Type B pancreatic cell (in vitro differentiated cells): Measurements from ENCODE around the gene ADIPOQ. TPM values are rescaled to one million over a fixed set of nuclear protein-coding genes. Genes with fewer than 3 reads are reported as not detected.
"Not testable (repeated sequence)": the region's sequence is repeated elsewhere in the genome, so short reads cannot be mapped to it uniquely, and the experiment has no call there.

ENCODE experiments used
- DNase-seq: peaks from one replicate; pipeline ENCODE4 v3.0.0; 2021; ENCODE audit warnings: mixed read lengths; ENCODE audit not compliant: unreplicated experiment; ENCODE audit errors: extremely low spot score
- H3K27ac Mint-ChIP-seq: 2 replicates; pipeline ENCODE4 v1.8.0; 2021; ENCODE audit warnings: mild to moderate bottlenecking, mixed read lengths
- H3K27me3 Mint-ChIP-seq: 2 replicates; pipeline ENCODE4 v1.8.0; 2021; ENCODE audit warnings: mixed read lengths
- H3K36me3 Mint-ChIP-seq: 2 replicates; pipeline ENCODE4 v1.8.0; 2021; ENCODE audit warnings: mixed read lengths
- H3K4me1 Mint-ChIP-seq: one replicate; pipeline ENCODE4 v1.8.0; 2021; ENCODE audit warnings: mixed read lengths; ENCODE audit not compliant: unreplicated experiment
- H3K4me3 Mint-ChIP-seq: 2 replicates; pipeline ENCODE4 v1.8.0; 2021; ENCODE audit warnings: mild to moderate bottlenecking, mixed read lengths
- H3K9me3 Mint-ChIP-seq: 2 replicates; pipeline ENCODE4 v1.8.0; 2021; ENCODE audit warnings: mixed read lengths
- total RNA-seq: library from RNA; stranded (reverse); gene quantifications from 2 replicates; pipeline ENCODE4 v1.2.1, GENCODE V29; 2021; ENCODE audit warnings: low replicate concordance
- TF ChIP-seq, protein P1 (sequence below): fragments of 200-600 bp; sonication (generic); conservative IDR thresholded peaks from 2 replicates; pipeline ENCODE4 v1.5.0; 2021; ENCODE audit warnings: antibody characterized with exemption, mild to moderate bottlenecking

Gene ADIPOQ
- total RNA-seq, 1 donor from 2014 or later = not detected

DNA sequence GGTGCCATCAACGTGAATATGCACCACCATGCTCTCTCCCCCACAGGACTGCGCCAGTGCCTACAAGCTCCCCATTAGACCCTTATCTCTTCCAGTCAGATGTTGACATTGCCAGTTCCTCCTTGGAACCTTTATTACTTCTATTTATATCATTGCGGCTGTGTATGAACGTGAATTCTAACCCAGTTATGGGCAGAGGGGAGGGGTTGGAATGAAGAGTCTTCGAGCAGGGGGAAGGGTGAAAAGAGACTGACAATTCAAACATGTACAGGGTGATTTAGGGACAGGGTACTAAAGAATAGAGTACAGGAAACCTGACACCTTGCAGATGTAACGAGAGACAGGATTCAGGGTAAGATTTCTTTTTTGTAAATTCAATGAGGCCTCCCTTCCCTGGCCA is 46.1 kb downstream of the ADIPOQ start:
- Mint-ChIP-seq H3K9me3 (no peaks in the 10 kb centered on the region), H3K27ac (no peak overlapping the region), H3K4me3 (no peak overlapping the region), H3K4me1 (peaks cover 25% of the 10 kb centered on the region), H3K27me3 (no peaks in the 10 kb centered on the region), H3K36me3 (no peaks in the 10 kb centered on the region)
- TF ChIP-seq, protein P1, sequence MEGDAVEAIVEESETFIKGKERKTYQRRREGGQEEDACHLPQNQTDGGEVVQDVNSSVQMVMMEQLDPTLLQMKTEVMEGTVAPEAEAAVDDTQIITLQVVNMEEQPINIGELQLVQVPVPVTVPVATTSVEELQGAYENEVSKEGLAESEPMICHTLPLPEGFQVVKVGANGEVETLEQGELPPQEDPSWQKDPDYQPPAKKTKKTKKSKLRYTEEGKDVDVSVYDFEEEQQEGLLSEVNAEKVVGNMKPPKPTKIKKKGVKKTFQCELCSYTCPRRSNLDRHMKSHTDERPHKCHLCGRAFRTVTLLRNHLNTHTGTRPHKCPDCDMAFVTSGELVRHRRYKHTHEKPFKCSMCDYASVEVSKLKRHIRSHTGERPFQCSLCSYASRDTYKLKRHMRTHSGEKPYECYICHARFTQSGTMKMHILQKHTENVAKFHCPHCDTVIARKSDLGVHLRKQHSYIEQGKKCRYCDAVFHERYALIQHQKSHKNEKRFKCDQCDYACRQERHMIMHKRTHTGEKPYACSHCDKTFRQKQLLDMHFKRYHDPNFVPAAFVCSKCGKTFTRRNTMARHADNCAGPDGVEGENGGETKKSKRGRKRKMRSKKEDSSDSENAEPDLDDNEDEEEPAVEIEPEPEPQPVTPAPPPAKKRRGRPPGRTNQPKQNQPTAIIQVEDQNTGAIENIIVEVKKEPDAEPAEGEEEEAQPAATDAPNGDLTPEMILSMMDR = no peak
- DNase-seq = no peak

DNA sequence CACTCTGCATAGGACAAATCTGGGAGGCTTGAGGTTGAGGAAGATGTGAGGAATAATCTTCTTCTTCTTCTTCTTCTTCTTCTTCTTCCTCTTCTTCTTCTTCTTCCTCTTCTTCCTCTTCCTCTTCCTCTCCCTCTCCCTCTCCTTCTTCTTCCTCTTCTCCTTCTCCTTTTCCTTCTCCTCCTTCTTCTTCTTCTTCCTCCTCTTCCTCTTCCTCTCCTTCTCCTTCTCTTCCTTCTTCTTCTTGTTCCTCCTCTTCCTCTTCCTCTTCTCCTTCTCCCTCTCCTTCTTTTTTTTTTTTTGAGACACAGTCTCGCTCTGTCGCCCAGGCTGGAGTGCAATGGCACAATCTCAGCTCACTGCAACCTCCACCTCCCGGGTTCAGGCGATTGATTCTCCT is 47.2 kb downstream of the ADIPOQ start:
- not testable (repeated sequence) for H3K27ac Mint-ChIP-seq, H3K9me3 Mint-ChIP-seq, H3K27me3 Mint-ChIP-seq, H3K36me3 Mint-ChIP-seq, H3K4me3 Mint-ChIP-seq, DNase-seq
- H3K4me1 Mint-ChIP-seq = peaks cover 25% of the 10 kb centered on the region

DNA sequence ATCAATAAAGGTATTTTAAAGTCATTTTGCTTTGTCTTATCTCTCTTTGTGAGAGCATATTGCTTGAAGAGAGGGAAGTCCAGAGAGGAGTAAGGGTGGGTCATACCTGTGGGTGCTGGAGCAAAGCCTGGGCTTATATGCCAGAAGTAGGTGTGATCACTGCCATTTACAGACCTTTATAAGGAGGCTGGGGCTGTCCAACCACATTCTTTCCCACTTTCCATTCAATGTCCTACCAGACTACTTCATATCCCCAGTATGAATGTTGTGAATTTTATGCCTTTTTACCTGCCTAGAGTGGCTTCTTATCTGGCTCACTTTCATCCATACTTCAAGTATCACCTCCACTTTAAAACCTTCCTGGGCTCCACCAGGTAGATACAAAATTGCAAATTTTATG is 48.4 kb downstream of the ADIPOQ start:
- DNase-seq = no peak
- H3K27ac Mint-ChIP-seq = no peak overlapping the region
- H3K9me3 Mint-ChIP-seq = no peaks in the 10 kb centered on the region
- H3K36me3 Mint-ChIP-seq = no peaks in the 10 kb centered on the region
- H3K4me1 Mint-ChIP-seq = peaks cover 25% of the 10 kb centered on the region
- no peak overlapping the region for H3K4me3 Mint-ChIP-seq
- TF ChIP-seq, protein P1 = no peak
- H3K27me3 Mint-ChIP-seq = no peaks in the 10 kb centered on the region

DNA sequence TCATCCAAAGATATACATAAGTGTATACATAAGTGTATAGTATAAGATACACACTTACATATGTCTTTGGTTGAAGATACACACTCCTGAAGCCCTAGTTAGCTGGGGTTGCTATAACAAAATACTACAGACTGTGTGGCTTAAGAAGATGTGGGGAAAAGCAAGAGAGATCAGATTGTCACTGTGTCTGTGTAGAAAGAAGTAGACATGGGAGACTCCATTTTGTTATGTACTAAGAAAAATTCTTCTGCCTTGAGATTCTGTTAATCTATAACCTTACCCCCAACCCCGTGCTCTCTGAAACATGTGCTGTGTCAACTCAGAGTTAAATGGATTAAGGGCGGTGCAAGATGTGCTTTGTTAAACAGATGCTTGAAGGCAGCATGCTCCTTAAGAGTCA is 50.6 kb downstream of the ADIPOQ start:
- not testable (repeated sequence) for H3K4me3 Mint-ChIP-seq
- Mint-ChIP-seq H3K4me1 (peaks cover 24% of the 10 kb centered on the region), H3K27ac (peak overlapping the region; percentile 28)

DNA sequence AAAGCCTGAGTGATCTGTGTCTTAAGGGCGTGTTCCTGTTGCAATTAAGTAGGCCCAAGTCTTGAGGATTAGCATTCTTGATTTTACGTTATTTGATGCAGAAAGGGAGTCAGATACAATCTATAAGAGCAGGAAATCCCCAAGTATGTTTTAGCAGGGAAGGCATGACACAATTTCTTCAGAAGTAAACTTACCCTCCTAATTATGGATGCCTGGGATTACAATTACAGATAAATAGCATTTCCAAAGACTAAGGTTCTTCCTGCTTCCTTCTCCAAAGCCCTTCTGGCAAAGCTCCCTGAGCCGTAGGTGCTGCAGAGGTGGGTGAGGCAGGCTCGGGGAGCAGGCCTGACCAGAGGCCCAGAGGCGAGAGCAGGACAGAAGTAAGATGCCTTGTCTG is 52.9 kb downstream of the ADIPOQ start:
- no peak overlapping the region for H3K4me3 Mint-ChIP-seq
- no peaks in the 10 kb centered on the region for H3K9me3 Mint-ChIP-seq
- TF ChIP-seq, protein P1 = no peak
- peaks cover 12% of the 10 kb centered on the region for H3K4me1 Mint-ChIP-seq
- H3K27ac Mint-ChIP-seq = no peak overlapping the region
- no peaks in the 10 kb centered on the region for H3K27me3 Mint-ChIP-seq
- no peaks in the 10 kb centered on the region for H3K36me3 Mint-ChIP-seq
- no peak for DNase-seq

More for the DNA sequence above, 50.6 kb downstream of the ADIPOQ start:
- not testable (repeated sequence) for DNase-seq, H3K27me3 Mint-ChIP-seq, H3K9me3 Mint-ChIP-seq, H3K36me3 Mint-ChIP-seq

DNA sequence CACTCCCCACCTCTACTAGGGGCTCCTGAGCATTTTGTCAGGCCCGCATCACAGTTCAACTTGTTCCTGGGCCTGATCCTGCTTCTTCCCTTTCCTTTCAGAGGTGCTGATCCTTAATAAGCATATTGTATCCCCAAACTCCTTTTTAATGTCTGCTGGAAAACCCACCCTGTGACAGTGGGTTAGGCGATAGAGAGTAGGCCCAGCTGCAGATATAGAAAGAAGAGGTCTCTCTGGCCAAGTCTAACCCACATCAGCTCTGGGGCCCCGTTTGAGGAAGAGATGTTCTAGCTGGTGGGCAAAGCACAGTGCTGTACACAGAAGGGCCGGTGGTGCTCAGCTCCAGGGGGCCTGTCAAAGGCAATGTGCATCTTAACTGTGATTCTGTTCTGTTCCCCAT is 53.5 kb downstream of the ADIPOQ start:
- H3K9me3 Mint-ChIP-seq = no peaks in the 10 kb centered on the region
- no peaks in the 10 kb centered on the region for H3K36me3 Mint-ChIP-seq
- H3K4me3 Mint-ChIP-seq = no peak overlapping the region
- no peak overlapping the region for H3K27ac Mint-ChIP-seq
- DNase-seq = no peak
- no peaks in the 10 kb centered on the region for H3K27me3 Mint-ChIP-seq
- TF ChIP-seq, protein P1 = no peak
- H3K4me1 Mint-ChIP-seq = peaks cover 12% of the 10 kb centered on the region

DNA sequence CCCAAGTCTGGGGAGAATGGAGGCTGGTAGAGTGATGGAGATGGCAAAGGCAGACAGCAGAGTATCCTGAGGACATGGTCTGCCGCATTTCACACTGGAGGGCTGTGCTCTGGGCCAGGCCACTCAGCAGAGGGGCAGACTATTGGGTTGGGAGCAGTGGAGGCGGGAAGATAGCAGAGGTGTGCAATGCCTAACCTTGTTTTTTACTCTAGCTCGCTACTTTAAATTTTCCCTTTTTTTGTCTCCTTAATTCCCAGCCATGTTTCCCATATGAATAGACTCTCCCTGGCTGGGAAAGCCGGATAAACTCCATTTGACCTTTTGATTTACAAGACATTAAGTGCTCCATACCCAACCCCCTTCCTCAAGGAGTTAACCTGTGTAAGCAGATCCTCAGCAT is 54.4 kb downstream of the ADIPOQ start:
- no peaks in the 10 kb centered on the region for H3K9me3 Mint-ChIP-seq
- DNase-seq = no peak

More for the DNA sequence above, 54.4 kb downstream of the ADIPOQ start:
- no peak overlapping the region for H3K27ac Mint-ChIP-seq
- H3K36me3 Mint-ChIP-seq = no peaks in the 10 kb centered on the region
- peak overlapping the region; percentile 47 for H3K4me3 Mint-ChIP-seq
- TF ChIP-seq, protein P1 = no peak
- H3K27me3 Mint-ChIP-seq = no peaks in the 10 kb centered on the region
- H3K4me1 Mint-ChIP-seq = peaks cover 12% of the 10 kb centered on the region
